Measurements from ENCODE around the gene PKP2.

Gene PKP2

GRCh38 chr12:32860192-32860591 lies 36.4 kb downstream of the PKP2 start:
- no peak for DNase-seq

GRCh38 chr12:32859389-32859788 lies 37.2 kb downstream of the PKP2 start:
- DNase-seq: no peak

GRCh38 chr12:32854716-32855115 lies 41.9 kb downstream of the PKP2 start:
- DNase-seq: no peak

GRCh38 chr12:32854097-32854496 lies 42.5 kb downstream of the PKP2 start:
- DNase-seq: no peak

- no peak for DNase-seq
Observed at GRCh38 chr12:32847287-32847686, 49.3 kb downstream of the PKP2 start.

- DNase-seq: no peak
Observed at GRCh38 chr12:32846053-32846452, 50.5 kb downstream of the PKP2 start.

DNA sequence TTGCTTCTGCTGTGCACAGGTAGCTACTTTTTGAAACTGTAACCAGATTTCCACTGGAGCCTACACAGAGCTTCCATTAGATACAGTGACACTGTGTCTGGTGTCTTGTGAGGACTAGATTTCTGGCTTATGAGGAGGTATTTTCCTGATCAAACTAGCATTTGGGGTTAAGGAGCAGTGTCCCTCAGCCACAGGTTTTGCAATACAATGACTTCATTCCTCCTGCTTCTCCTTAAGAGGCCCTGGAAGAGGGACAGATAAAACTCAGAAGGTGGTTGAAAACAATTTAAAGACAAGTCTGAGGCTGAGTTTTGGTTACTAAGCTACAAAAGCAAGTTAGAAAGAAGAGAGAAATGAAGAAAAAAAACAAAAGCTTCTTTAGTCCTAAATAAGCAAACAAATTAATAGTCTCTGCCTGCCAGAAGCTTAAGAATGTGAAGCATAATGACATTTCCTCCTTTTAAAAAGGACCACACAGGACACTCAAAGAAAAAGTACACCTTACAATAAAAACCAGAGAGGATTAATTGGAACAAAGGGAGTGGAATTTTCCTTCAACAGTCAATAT lies 53.0 kb downstream of the PKP2 start:
- no peak for DNase-seq

DNA sequence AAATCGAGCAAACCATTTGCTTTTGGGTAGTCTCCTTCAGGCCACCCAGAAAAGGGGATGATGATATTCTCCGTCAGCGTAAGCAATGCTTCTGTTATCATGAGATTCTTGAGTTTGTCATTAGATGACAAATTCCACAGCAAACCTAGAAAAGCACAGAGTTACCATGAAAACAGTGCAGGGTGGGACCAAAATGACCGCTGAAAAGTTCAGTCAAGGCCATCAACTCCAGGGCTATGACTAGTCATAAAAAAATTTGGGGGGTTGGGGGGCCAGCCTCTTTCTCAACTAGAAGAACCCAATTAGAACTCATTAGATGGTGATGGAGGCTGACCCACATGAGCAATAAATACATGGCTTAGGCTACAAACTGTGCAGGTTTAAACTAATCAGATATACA lies 55.5 kb downstream of the PKP2 start:
- DNase-seq: no peak

GRCh38 chr12:32839828-32840227 lies 56.7 kb downstream of the PKP2 start:
- no peak for DNase-seq

DNA sequence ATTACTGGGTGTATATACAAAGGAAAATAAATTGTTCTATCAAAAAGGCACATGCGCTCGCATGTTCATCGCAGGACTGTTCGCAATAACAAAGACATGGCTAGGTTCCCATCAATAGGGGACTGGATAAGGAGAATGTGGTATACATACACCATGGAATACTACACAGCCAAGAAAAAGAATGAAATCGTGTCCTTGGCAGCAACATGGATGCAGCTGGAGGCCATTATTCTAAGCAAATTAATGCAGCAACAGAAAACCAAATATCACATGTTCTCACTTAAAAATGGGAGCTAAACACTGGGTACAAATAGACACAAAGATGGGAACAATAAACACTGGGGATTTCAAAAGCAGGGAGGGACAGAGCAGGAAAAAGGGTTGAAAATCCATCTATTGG lies 58.6 kb downstream of the PKP2 start:
- DNase-seq: no peak

DNA sequence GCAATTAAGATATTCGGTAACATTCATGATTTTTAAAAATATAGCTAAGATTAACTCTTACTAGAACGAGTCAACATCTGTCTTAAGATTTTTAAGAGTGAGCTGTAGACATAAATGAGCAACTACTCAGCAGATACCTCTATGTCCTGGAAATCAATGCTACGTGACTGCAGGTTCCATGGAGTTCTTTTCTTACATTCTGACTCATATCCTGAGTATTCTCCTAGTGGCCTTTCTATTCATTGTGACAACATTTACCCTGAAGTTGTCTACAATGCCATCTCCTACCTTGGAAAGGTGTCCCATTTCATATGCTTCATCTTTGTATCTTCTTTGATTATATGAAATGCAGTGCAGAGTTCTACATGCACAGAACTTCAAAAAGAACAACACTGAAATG lies 59.9 kb downstream of the PKP2 start:
- no peak for DNase-seq

GRCh38 chr12:32834122-32834521 lies 62.5 kb downstream of the PKP2 start:
- DNase-seq: no peak

- DNase-seq: no peak
Observed at GRCh38 chr12:32828552-32828951, 68.0 kb downstream of the PKP2 start.

GRCh38 chr12:32828120-32828519 lies 68.5 kb downstream of the PKP2 start:
- DNase-seq: no peak

GRCh38 chr12:32826807-32827412 lies 69.7 kb downstream of the PKP2 start:
- no peak for DNase-seq

GRCh38 chr12:32824596-32824995 lies 72.0 kb downstream of the PKP2 start:
- no peak for DNase-seq

DNA sequence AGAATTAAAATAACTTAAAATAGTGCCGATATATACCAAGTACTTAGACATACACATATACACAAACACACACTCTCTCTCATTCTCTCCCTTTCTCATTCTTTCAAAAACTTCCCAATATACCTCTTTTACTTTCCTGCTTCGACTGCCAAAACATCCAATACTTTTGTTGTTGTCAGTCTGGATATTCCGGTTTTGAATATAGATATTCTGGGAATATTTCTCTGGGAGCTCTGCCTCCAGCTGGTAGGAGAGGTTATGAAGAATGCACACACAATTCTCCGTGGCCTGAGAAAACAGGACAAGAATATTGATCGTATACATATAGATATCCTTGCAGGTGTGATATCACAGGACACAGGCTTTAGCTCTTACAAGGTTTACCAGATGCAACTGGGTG lies 74.2 kb downstream of the PKP2 start:
- DNase-seq: no peak

DNA sequence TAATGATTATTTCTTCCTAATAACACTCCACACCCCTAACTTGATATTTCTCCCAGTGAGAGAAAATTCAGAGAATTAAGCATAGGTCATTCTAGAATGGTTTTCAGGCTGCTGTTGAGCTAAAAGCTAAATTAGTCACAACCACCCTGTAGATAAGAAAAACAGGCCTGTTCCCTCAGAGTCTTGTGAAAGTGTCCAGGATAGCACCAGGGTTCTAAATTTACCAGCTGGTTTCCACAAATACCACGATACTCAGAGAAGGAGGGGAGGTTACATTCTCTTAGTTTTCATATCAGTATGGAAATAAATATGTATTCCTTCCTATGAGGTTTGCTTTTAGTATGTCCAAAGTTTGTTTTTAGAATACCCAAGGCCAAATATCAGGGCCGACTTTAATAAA lies 74.9 kb downstream of the PKP2 start:
- no peak for DNase-seq

- no peak for DNase-seq
Observed at GRCh38 chr12:32821293-32821692, 75.3 kb downstream of the PKP2 start.

DNA sequence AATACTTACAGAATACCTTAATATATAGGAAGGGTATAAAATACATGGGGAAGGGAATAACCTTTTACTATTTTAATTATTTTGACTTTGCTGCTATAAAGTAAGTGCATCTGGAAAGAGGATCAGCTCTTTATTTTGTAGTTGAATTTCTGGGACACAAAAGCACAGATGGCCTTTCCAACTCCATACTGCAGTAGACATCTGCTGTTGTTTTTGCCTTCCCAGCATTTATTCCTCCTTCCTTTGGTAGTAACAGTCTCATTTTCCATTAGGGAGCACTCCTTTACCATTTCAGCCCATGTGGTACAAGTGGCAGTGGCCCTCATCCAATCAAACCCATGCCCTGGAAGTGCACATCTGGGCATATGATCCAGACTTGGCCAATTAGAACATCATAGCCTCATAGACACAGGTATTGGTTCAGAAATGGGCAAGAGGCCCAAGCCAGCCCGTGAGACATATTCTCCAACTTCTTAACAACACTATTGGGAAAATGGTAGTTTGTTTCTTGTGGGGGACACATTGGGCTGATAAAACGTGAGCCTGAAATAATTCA lies 76.1 kb downstream of the PKP2 start:
- no peak for DNase-seq

DNA sequence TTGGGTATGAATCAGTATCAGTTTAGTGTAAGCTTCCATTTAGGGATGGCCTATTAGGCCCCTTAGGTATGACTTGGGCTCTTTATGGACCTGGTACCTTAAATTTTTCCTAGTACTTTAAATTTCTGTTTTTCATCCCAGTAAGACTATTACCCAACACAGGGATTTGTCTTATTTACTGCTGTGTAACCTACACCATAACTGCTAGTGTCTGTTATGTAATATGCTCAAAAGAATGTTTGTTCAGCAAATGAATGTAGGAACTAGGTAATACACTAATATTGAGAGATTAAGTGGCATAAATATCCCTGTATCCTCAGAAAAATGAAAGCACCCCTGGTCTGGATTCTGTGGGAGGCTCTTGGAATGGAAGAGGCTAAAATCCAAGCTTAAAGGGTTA lies 77.2 kb downstream of the PKP2 start:
- no peak for DNase-seq

DNA sequence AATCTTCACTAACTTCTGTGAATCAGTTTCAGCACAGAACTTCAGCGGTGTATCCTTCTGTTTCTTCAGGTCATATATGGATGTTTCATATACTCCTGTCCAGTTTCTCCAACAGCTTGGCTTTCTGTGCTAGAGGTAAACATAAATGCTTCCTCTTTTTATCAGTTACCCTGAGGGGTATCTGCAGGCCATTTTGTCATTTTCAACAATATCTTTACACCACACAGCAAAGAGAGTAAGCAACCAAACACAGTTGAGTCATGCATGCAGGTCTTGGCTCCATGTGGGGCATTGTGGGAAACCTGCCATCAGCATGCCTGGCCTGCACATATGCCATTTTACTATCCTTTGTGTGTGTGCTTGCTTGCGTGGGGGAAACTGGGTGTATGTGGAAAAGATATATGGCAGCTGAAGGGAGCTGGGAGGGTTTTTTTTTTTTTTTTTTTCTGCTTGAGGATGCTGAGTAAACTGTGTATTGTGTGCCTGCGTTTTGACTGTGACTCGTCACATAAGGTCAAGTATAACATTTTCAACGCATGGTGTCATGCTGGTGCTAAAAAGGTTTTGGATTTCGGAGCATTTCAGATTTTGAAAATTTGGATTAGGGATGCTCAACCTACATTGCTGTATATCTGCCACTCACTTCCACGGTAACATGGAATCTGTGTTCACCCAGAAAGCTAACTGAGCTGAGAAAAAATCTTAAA lies 84.7 kb downstream of the PKP2 start:
- DNase-seq: no peak

DNA sequence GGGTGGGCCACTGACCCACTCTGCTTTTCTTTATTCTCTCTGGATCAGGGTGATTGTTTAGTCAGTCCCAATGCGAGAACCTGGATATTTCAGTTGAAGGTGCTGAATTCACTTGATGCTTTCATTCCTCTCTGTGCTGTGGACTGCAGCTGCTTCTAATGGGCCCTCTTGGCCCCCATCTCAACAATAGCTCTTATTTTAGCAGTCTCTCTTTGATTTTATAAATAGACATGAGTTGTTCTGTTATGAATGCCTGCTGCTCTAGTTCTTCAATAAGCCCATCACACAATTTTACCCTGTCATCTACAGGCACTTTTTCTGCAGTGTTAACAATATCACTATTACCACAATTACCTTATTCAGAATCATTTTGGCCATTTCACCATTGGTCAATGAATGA lies 86.7 kb downstream of the PKP2 start:
- no peak for DNase-seq

DNA sequence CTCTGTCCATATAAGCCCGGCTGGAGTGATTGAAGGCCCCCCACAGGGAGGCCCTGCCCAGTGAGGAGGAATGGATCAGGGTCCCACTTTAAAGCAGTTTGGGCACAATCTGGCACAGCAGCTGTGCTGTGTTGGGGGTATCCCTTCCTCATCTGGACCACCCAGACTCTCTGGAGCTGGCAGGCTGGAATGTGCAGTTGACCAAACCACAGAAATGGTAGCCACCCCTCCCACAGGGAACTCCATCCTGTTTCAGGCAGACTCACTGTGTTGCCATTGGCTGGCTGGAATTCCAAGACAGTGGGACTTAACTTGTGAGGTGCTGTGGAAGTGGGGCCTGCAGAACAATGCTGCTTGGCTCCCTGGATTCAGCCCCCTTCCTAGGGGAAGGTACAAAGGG lies 87.4 kb downstream of the PKP2 start:
- DNase-seq: no peak
